ENCODE data around the gene RERGL. TPM values are rescaled to one million over a fixed set of nuclear protein-coding genes. Genes with fewer than 3 reads are reported as not detected.

The RERGL gene
- total RNA-seq, 4 donors from 2014 or later: 0.71 to 2.8 (median 1.5) TPM

GRCh38 chr12:18101043-18101442, 11.1 kb upstream of the RERGL start:
- Histone ChIP-seq H3K4me3 (no peak overlapping the region), H3K27me3 (no peaks in the 10 kb centered on the region), H3K9me3 (no peaks in the 10 kb centered on the region), H3K4me1 (no peaks in the 10 kb centered on the region), H3K36me3 (no peaks in the 10 kb centered on the region), H3K27ac (no peak overlapping the region)
- no peak for ATAC-seq
- no peak for DNase-seq
- in situ Hi-C loops (cut with MboI; ENCODE audit: low sequenced_read_pairs in 4 of 4) (no loop called here), intact Hi-C loops (cut with DNase I; ENCODE audit: low total_unique reads) (no loop called here)
- TF ChIP-seq, protein P1, sequence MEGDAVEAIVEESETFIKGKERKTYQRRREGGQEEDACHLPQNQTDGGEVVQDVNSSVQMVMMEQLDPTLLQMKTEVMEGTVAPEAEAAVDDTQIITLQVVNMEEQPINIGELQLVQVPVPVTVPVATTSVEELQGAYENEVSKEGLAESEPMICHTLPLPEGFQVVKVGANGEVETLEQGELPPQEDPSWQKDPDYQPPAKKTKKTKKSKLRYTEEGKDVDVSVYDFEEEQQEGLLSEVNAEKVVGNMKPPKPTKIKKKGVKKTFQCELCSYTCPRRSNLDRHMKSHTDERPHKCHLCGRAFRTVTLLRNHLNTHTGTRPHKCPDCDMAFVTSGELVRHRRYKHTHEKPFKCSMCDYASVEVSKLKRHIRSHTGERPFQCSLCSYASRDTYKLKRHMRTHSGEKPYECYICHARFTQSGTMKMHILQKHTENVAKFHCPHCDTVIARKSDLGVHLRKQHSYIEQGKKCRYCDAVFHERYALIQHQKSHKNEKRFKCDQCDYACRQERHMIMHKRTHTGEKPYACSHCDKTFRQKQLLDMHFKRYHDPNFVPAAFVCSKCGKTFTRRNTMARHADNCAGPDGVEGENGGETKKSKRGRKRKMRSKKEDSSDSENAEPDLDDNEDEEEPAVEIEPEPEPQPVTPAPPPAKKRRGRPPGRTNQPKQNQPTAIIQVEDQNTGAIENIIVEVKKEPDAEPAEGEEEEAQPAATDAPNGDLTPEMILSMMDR (IDR thresholded peaks at IDR 0.05 in 4 of 5, conservative IDR thresholded peaks at IDR 0.05 in 1 of 5): no peak
- no peak for TF ChIP-seq POLR2A (IDR thresholded peaks at IDR 0.05)

- Histone ChIP-seq H3K4me1 (no peaks in the 10 kb centered on the region), H3K36me3 (no peaks in the 10 kb centered on the region), H3K9me3 (no peaks in the 10 kb centered on the region), H3K27ac (no peak overlapping the region), H3K4me3 (no peak overlapping the region), H3K27me3 (no peaks in the 10 kb centered on the region)
- no peak for DNase-seq
- in situ Hi-C loops (cut with MboI; ENCODE audit: low sequenced_read_pairs in 4 of 4) (no loop called here), intact Hi-C loops (cut with DNase I; ENCODE audit: low total_unique reads) (no loop called here)
- ATAC-seq: no peak
- TF ChIP-seq, protein P1 (IDR thresholded peaks at IDR 0.05 in 4 of 5, conservative IDR thresholded peaks at IDR 0.05 in 1 of 5): no peak
- TF ChIP-seq POLR2A (IDR thresholded peaks at IDR 0.05): no peak
These were observed 5.9 kb downstream of the RERGL start for GRCh38 chr12:18084080-18084479.

DNA sequence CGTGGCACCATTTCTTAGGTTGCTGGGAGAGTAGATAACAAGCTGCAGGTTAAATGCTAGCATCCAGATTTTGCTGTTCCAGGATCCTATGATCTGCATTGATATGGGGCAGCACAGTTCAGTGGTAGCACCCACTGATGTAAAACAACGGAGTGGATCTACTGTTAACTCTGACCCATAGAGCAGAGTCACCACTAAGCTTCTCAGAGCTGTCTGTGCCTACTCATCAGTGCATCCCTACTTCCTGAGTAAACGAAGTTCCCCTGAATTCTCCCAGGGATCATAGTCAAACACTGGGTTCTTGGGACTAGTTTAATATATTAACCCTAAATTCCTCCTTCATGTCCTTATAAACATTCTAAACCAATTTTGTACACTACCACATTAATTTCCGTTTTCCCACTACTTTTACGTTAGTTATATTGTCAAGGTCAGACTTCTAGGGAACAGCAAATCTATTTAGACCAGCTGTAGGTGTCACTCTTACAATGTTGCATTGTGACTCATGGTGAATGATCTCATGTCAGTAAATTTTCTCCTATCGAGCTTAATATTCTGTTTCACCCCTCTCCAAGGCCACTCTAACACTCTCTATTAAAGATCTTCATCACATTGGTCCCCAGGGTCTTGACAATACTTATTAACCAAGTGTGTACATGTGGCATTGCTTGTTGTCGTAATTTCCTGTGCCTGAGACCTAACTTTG, 10.3 kb downstream of the RERGL start:
- Histone ChIP-seq H3K4me3 (no peak overlapping the region), H3K27me3 (no peaks in the 10 kb centered on the region), H3K4me1 (no peaks in the 10 kb centered on the region), H3K27ac (no peak overlapping the region), H3K36me3 (no peaks in the 10 kb centered on the region), H3K9me3 (no peaks in the 10 kb centered on the region)
- ATAC-seq (no peak), DNase-seq (no peak)
- no peak for TF ChIP-seq POLR2A (IDR thresholded peaks at IDR 0.05)
- TF ChIP-seq, protein P1 (IDR thresholded peaks at IDR 0.05 in 4 of 5, conservative IDR thresholded peaks at IDR 0.05 in 1 of 5): no peak
- in situ Hi-C loops (cut with MboI; ENCODE audit: low sequenced_read_pairs in 4 of 4): no loop called here
- intact Hi-C loops (cut with DNase I; ENCODE audit: low total_unique reads): no loop called here

DNA sequence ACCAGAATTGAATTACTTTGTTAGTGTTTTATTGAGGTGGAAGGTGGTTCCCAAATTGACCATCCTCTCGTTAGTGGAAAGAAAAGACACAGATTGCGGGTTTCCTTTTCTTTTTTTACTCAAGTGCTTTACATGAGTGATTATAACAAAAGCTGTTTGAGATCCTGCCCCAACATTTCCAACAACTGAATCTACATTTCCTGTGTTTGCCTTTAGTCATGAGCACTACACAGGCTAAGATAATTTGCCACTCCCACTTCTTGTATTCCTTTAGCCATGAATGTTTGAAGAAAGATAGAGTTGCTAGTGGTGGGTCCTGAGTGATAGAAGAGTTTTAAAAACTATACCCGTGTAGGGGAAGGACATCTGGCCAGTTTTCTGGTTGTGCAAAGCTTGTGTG, 16.0 kb downstream of the RERGL start:
- no peaks in the 10 kb centered on the region for H3K9me3 ChIP-seq
- in situ Hi-C loops (cut with MboI; ENCODE audit: low sequenced_read_pairs in 4 of 4) (no loop called here), intact Hi-C loops (cut with DNase I; ENCODE audit: low total_unique reads) (no loop called here)
- H3K4me3 ChIP-seq: no peak overlapping the region
- no peak for ATAC-seq
- H3K27me3 ChIP-seq: no peaks in the 10 kb centered on the region
- H3K27ac ChIP-seq: no peak overlapping the region
- H3K4me1 ChIP-seq: no peaks in the 10 kb centered on the region
- no peak for TF ChIP-seq POLR2A (IDR thresholded peaks at IDR 0.05)
- TF ChIP-seq, protein P1 (IDR thresholded peaks at IDR 0.05 in 4 of 5, conservative IDR thresholded peaks at IDR 0.05 in 1 of 5): no peak
- DNase-seq: no peak
- no peaks in the 10 kb centered on the region for H3K36me3 ChIP-seq

DNA sequence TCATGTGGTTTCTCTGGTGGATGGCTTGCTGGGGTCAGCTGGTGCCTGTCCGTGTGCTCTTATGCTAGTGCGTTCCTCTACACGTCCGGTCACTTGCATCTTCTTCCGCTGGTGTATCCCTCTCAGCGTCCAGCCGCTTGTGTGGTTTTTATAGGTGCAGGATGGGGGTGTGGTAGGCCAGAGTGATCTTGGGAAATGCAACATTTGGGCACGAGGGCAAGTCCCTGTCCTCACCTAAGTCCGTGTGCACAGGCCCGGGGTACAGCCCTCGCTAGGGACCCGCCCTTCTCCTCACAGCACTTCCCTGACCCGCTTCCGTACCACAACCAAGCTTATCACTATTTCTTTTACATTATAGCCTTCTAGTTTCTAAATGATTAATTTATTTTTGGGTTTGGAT, 17.3 kb downstream of the RERGL start:
- no peak for DNase-seq
- intact Hi-C loops (cut with DNase I; ENCODE audit: low total_unique reads): no loop called here

More for the DNA sequence above, 17.3 kb downstream of the RERGL start:
- Histone ChIP-seq H3K4me1 (no peaks in the 10 kb centered on the region), H3K27me3 (no peaks in the 10 kb centered on the region), H3K4me3 (no peak overlapping the region), H3K36me3 (no peaks in the 10 kb centered on the region), H3K27ac (no peak overlapping the region), H3K9me3 (no peaks in the 10 kb centered on the region)
- in situ Hi-C loops (cut with MboI; ENCODE audit: low sequenced_read_pairs in 4 of 4): no loop called here
- TF ChIP-seq POLR2A (IDR thresholded peaks at IDR 0.05): no peak
- TF ChIP-seq, protein P1 (IDR thresholded peaks at IDR 0.05 in 4 of 5, conservative IDR thresholded peaks at IDR 0.05 in 1 of 5): no peak
- no peak for ATAC-seq
